ENCODE data around the gene TXLNG. TPM values are rescaled to one million over a fixed set of nuclear protein-coding genes. Genes with fewer than 3 reads are reported as not detected.
"Not testable (repeated sequence)": the region's sequence is repeated elsewhere in the genome, so short reads cannot be mapped to it uniquely, and the experiment has no call there.

The TXLNG gene
- total and polyA plus RNA-seq, 2 of the 4 experiments (the other 2 are of a cell fraction), result 7.0 to 9.7 TPM

GRCh38 chrX:16761500-16761899, 24.8 kb upstream of the TXLNG start:
- H3K14ac ChIP-seq (replicated peaks; ENCODE audit: low read depth, low read length); H3K4me1 ChIP-seq (ENCODE audit: control insufficient read depth, insufficient read depth, low read length); DNase-seq; H3K27ac ChIP-seq (ENCODE audit: insufficient read depth, low read length); H2AK5ac ChIP-seq (ENCODE audit: low read depth, low read length); H3K4ac ChIP-seq (ENCODE audit: low read depth, low read length); H3K27me3 ChIP-seq (ENCODE audit: control insufficient read depth, insufficient read depth, low read length); H4K20me1 ChIP-seq (ENCODE audit: insufficient read depth, low read length); H3K56ac ChIP-seq (ENCODE audit: extremely low read depth, insufficient read depth, low read length); H2BK20ac ChIP-seq (ENCODE audit: low read depth, low read length); H2BK5ac ChIP-seq (ENCODE audit: low read depth, low read length, poor library complexity, severe bottlenecking); dilution Hi-C loops (cut with HindIII; ENCODE audit: low sequenced_read_pairs, unreplicated experiment); H4K5ac ChIP-seq (ENCODE audit: low read depth, low read length); H3K79me1 ChIP-seq (ENCODE audit: low read depth in 1 of 2, low read length in 2 of 2); ATAC-seq (ENCODE audit: low read depth); H2AK9ac ChIP-seq (replicated peaks; ENCODE audit: low read depth, low read length, poor library complexity); H2BK15ac ChIP-seq (ENCODE audit: low read depth, low read length); H3K9me1 ChIP-seq (ENCODE audit: insufficient read depth, low read length); intact Hi-C loops (cut with micrococcal nuclease); POLR2A ChIA-PET (ENCODE audit: unreplicated experiment); in situ Hi-C loops (cut with MboI; ENCODE audit: low sequenced_read_pairs); H3K4me3 ChIP-seq (ENCODE audit: insufficient read depth, low read depth, low read length); H3K9ac ChIP-seq (ENCODE audit: low read depth, low read length); H3K9me3 ChIP-seq (ENCODE audit: control insufficient read depth, insufficient read depth, low read length); H3K4me2 ChIP-seq (ENCODE audit: low read depth, low read length); H2AFZ ChIP-seq (replicated peaks; ENCODE audit: low read length, poor library complexity); H3K23ac ChIP-seq (ENCODE audit: low read depth, low read length); H4K8ac ChIP-seq (ENCODE audit: low read depth in 2 of 2, low read length in 2 of 2); H2BK120ac ChIP-seq (ENCODE audit: low read depth, low read length); H3K18ac ChIP-seq (ENCODE audit: low read depth, low read length); BruUV-seq (replicated peaks); H4K91ac ChIP-seq (ENCODE audit: insufficient read depth, low read depth, low read length): not testable (repeated sequence)
- H3K36me3 ChIP-seq (ENCODE audit: control insufficient read depth, insufficient read depth, low read length), result peaks cover 17% of the 10 kb centered on the region
- 100% methylated on average over 1 of the region's 4 CpGs; no CpG with 5 or more reads in 1 of the 2 experiments for WGBS, 2 experiments (ENCODE audit: extremely low coverage in 2 of 2, insufficient read length in 1 of 2)
- CTCF ChIA-PET, result interaction anchor here (0.7 kb wide), 1 partner anchor 15 kb away, joined by 4 read pairs; no protein-coding TSS in a partner anchor

Data from IMR-90 (cell line).